Inferior parietal cortex (tissue), 1 donor: ENCODE measurements around the gene C10orf95.
"Not testable (repeated sequence)": the region's sequence is repeated elsewhere in the genome, so short reads cannot be mapped to it uniquely, and the experiment has no call there.

Source experiments
- DNase-seq: peaks from one replicate; pipeline ENCODE4 v3.0.0-alpha.2; 2016; ENCODE audit errors: extremely low spot score

Gene C10orf95

GRCh38 chr10:102451105-102451969 is at the start of gene C10orf95:
C10orf95 (minus strand) TSS chr10:102451543; CDS start chr10:102451093, 450 bp downstream.
- peak; percentile 9 for DNase-seq

DNA sequence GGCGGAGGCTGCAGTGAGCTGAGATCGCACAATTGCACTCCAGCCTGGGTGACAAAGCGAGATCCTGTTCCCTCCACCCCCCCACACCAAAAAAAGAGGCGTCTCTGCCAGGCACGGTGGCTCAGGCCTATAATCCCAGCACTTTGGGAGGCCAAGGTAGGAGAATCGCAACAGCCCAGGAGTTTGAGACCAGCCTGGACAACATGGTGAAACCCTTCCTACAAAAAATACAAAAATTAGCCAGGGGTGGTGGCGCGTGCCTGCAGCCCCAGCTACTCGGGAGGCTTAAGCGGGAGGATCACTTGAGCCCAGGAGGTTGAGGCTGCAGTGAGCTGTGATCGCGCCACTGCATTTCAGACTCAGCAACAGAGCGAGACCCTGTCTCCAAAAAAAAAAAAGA is 49.3 kb upstream of the C10orf95 start:
- DNase-seq: not testable (repeated sequence)

- no peak for DNase-seq
Measured at GRCh38 chr10:102499356-102499755, 48.0 kb upstream of the C10orf95 start.

- no peak for DNase-seq
Measured at GRCh38 chr10:102497545-102497944, 46.2 kb upstream of the C10orf95 start.

DNA sequence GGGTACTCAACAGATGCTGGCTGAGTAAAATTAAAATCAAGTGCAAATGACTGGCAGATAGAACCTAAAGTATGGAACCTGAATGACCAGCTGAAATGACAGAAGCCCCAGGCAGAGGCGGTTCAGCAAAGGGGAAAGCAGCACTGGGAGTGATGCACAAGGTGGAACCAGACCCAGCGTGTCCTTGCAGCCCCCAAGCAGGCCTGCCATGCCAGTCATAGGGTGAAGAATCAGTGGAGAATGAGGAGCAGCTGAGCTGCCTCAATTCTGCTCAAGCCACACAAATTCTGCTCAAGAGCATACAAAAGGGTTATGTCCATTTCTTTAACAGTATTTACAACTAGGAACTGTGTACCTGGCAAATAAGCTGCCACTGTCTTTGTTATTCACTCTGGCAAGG is 42.4 kb upstream of the C10orf95 start:
- no peak for DNase-seq

- peak; percentile 31 for DNase-seq
Measured at GRCh38 chr10:102492983-102493382, 41.6 kb upstream of the C10orf95 start.

DNA sequence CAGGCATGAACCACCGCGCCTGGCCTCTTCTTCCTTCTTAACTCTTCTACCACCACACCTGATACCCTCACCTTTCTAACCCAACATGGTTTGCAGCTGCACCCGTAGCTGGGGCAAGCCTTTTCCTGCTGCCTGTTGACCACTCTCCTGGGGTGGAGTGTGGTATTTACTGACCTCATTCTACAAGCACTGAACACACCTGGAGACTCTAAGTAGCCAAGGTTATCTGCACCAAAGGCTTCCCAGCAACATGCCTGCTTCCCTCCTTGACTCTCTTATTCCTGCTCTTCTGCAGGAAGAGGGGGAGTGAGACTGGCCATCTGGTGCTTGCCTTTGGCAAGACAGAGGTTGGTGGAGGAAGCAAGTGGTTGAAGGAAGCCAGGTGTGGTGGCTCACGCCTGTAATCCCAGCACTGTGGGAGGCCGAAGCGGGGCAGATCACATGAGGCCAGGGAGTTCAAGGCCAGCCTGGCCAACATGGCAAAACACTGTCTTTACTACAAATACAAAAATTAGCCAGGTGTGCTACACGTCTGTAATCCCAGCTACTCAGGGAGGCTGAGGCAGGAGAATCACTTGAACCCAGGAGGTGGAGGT is 41.1 kb upstream of the C10orf95 start:
- no peak for DNase-seq

GRCh38 chr10:102491136-102491535 is 39.8 kb upstream of the C10orf95 start:
- no peak for DNase-seq

DNA sequence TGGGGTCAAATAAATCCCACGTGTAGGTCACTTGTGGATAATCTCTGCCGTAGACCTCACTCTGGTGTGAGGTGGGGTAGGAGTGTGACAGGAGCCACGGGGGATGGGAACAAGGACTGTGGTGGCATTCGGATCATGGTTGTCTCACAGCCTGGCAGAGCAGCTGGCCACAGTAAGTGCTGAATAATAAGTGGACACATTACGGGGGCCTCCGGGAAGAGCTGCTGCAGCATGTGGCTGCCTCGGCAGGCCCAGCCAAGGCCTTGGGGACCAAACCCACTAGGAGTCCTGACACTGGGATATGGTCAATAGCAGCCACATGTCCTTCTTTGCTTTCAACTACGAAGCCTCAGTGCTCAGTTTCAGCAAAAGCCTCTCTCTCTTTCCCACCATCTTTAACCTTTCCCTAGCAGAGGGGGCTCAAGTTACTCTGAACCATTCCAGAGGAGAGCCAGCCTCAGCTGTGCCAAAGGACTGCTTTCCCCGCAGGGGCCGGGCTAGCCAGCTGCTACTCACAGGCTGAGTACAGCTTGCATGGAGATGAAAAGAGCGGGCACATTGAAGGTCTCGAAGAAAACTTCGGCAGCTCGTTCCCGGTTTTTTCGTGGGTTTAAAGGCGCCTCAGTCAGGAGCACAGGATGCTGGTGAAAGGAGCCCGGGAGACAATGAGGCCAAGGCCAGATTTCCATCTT is 33.9 kb upstream of the C10orf95 start:
- DNase-seq: no peak

DNA sequence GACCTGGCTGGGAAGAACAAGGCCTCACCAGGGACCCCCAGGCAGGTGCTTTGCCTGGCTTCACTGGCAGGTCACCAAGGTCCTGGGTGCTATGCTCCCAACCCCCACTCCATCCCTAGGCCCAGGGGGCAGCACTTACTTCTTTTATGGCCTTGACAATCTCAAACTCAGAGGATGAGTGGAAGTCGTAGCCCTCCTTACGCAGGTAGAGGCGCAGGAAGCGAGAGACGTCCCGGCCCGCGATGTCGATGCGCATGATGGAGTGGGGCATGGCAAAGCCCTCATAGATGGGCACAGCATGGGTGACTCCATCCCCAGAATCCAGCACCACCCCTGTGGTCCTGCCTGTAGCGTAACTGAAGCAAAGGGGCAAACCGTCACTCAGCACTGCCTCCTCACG is 32.7 kb upstream of the C10orf95 start:
- no peak for DNase-seq

- no peak for DNase-seq
Measured at GRCh38 chr10:102480396-102480795, 29.1 kb upstream of the C10orf95 start.

- DNase-seq: no peak
Measured at GRCh38 chr10:102479651-102480050, 28.3 kb upstream of the C10orf95 start.

- DNase-seq: no peak
Measured at GRCh38 chr10:102476466-102477141, 25.3 kb upstream of the C10orf95 start.

DNA sequence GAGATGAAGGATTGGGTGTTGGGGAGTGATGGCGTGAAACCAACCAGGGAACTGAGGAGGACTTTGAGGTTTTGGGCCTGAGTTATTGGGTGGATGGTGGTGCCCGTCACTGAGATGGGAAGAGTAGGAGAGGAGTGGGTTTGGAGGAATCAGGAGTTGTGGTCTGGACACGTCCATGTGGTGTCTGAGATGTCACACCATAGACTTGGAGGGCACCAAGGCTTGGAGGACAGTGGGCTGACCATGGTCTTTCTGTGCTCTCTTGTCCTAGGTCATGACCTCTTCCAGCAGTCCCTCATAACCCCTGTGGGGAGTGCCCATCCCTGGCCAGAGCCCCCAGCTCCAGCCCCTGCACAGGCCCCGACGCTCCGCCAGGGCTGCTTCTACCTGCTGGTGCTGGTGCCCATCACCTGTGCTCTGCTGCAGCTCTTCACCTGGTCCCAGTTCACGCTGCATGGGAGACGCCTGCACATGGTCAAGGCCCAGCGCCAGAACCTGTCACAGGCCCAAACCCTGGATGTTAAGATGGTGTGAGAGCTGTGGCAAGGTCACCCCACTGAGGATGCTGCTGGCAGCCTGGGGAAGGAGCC is 24.2 kb upstream of the C10orf95 start:
- DNase-seq: no peak

- no peak for DNase-seq
Measured at GRCh38 chr10:102473445-102474331, 22.3 kb upstream of the C10orf95 start.

DNA sequence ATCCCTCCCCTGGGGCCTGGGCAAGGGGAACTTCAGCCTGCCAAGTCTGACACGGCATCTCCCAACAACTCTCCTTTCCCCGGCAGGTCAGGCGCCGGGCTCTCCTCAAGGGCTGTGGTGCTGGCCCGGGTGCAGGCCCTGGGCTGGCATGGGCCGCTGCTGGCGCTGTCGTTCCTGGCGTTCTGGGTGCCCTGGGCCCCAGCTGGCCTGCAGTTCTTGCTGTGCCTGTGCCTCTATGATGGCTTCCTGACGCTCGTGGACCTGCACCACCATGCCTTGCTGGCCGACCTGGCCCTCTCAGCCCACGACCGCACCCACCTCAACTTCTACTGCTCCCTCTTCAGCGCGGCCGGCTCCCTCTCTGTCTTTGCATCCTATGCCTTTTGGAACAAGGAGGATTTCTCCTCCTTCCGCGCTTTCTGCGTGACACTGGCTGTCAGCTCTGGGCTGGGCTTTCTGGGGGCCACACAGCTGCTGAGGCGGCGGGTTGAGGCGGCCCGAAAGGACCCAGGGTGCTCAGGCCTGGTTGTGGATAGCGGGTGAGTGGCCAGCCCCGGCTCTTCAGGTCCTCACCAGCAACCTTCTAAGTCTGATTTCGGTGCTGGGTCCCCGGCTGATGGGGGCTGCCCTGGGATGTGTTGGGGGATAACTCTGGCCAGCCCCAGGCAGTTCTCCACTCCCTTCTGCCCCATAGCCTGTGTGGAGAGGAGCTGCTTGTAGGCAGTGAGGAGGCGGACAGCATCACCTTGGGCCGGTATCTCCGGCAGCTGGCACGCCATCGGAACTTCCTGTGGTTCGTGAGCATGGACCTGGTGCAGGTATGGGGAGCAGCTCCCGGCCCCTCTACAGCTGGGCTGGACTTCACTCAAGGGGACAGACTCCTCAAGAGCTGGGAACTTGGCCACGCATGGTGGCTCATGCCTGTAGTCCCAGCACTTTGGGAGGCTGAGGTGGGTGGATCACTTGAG is 19.5 kb upstream of the C10orf95 start:
- DNase-seq: no peak

GRCh38 chr10:102468683-102469082 is 17.3 kb upstream of the C10orf95 start:
- DNase-seq: no peak

- no peak for DNase-seq
Measured at GRCh38 chr10:102467971-102468438, 16.7 kb upstream of the C10orf95 start.

DNA sequence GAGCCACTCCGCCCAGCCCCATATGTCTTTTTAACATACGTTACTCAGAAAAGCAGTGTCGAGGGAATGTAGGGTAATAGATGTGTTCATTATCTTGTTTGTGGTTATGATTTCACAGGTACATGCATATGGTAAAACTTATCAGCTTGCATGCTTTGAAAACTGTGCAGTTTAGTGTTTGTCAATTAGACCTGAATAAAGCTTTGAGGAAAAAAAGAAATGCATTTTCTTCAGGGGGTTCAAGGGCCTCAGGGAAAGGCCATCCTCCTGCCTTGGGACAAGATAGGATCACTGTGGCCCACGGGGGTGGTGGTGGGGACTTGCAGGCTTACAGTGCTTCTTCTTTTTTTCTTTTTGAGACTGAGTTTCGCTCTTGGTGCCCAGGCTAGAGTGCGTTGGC is 16.0 kb upstream of the C10orf95 start:
- DNase-seq: no peak
